Calu3 (cell line): ENCODE results near the gene LYL1. TPM values are rescaled to one million over a fixed set of nuclear protein-coding genes. Genes with fewer than 3 reads are reported as not detected.
"Not testable (repeated sequence)": the region's sequence is repeated elsewhere in the genome, so short reads cannot be mapped to it uniquely, and the experiment has no call there.

ENCODE experiments used
- BruUV-seq: library from RNA; stranded (reverse); fragments of 400-500 nt; replicated peaks from 2 replicates; lab custom pipeline; 2021; lab: Mats Ljungman, UMichigan
- CTCF ChIA-PET: fragments of 300-600 bp; sonication (Branson Sonifier 250); formaldehyde crosslinking; loops from one replicate; lab custom pipeline; 2022; ENCODE audit warnings: antibody characterized with exemption; lab: Charles Lee
- DNase-seq: peaks from one replicate; pipeline ENCODE4 v3.0.0; 2022
- H3K27ac Mint-ChIP-seq: one replicate; pipeline ENCODE4 v1.8.0; 2022; ENCODE audit warnings: mixed read lengths; ENCODE audit not compliant: unreplicated experiment
- H3K27me3 Mint-ChIP-seq: one replicate; pipeline ENCODE4 v1.8.0; 2022; ENCODE audit warnings: mixed read lengths; ENCODE audit not compliant: unreplicated experiment
- H3K36me3 Mint-ChIP-seq: one replicate; pipeline ENCODE4 v1.8.0; 2022; ENCODE audit warnings: mild to moderate bottlenecking, moderate library complexity, mixed read lengths; ENCODE audit not compliant: insufficient read depth, unreplicated experiment
- H3K4me1 Mint-ChIP-seq: one replicate; pipeline ENCODE4 v1.8.0; 2022; ENCODE audit warnings: mild to moderate bottlenecking, low read depth, mixed read lengths; ENCODE audit not compliant: unreplicated experiment
- H3K4me3 Mint-ChIP-seq: one replicate; pipeline ENCODE4 v1.8.0; 2022; ENCODE audit warnings: mild to moderate bottlenecking, low read depth, moderate library complexity, mixed read lengths; ENCODE audit not compliant: unreplicated experiment
- H3K9me3 Mint-ChIP-seq: one replicate; pipeline ENCODE4 v1.8.0; 2022; ENCODE audit warnings: low read depth, mixed read lengths; ENCODE audit not compliant: unreplicated experiment
- intact Hi-C: fragments of 100-400 bp; cut with micrococcal nuclease; formaldehyde crosslinking; loops from one replicate; pipeline ENCODE4 v1.10.0; 2022; ENCODE audit not compliant: unreplicated experiment
- total RNA-seq: library from RNA; stranded (reverse); gene quantifications from 2 replicates; pipeline ENCODE4 v1.2.3, GENCODE V29; 2022
- TF ChIP-seq, protein P1 (sequence below): fragments of 200-600 bp; IDR thresholded peaks from one replicate; pipeline ENCODE4 v1.8.0; 2022; ENCODE audit warnings: antibody characterized with exemption; ENCODE audit not compliant: unreplicated experiment

LYL1 gene
- total RNA-seq, 1 experiment from 2014 or later: not detected

GRCh38 chr19:13150187-13150930 is 47.7 kb upstream of the LYL1 start, which contains the start of the genes IER2 and STX10:
Gene IER2, plus strand, starts transcription at chr19:13150411. Its CDS starts 2,776 bp downstream, at chr19:13153187.
Gene STX10, minus strand, starts transcription at chr19:13150375. Its CDS starts 202 bp downstream, at chr19:13150173.
- intact Hi-C loops: no loop called here
- no peaks in the 10 kb centered on the region for H3K9me3 Mint-ChIP-seq
- peaks cover 17% of the 10 kb centered on the region for H3K4me1 Mint-ChIP-seq
- no TSS peak for BruUV-seq
- DNase-seq: peak; percentile 90
- H3K36me3 Mint-ChIP-seq: peaks cover 85% of the 10 kb centered on the region
- H3K27me3 Mint-ChIP-seq: peaks cover 15% of the 10 kb centered on the region
- CTCF ChIA-PET: interaction anchor here (0.5 to 1.4 kb wide), 7 partner anchors 13 to 532 kb away, joined by 3 to 8 read pairs (median 3); partner anchors contain the start of gene DNASE2
- TF ChIP-seq, protein P1, sequence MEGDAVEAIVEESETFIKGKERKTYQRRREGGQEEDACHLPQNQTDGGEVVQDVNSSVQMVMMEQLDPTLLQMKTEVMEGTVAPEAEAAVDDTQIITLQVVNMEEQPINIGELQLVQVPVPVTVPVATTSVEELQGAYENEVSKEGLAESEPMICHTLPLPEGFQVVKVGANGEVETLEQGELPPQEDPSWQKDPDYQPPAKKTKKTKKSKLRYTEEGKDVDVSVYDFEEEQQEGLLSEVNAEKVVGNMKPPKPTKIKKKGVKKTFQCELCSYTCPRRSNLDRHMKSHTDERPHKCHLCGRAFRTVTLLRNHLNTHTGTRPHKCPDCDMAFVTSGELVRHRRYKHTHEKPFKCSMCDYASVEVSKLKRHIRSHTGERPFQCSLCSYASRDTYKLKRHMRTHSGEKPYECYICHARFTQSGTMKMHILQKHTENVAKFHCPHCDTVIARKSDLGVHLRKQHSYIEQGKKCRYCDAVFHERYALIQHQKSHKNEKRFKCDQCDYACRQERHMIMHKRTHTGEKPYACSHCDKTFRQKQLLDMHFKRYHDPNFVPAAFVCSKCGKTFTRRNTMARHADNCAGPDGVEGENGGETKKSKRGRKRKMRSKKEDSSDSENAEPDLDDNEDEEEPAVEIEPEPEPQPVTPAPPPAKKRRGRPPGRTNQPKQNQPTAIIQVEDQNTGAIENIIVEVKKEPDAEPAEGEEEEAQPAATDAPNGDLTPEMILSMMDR: peak; percentile 36
- peak within 1 kb of the TSS; percentile 94 for H3K4me3 Mint-ChIP-seq
- peak within 1 kb of the TSS; percentile 100 for H3K27ac Mint-ChIP-seq

GRCh38 chr19:13149628-13150186 is 47.0 kb upstream of the LYL1 start:
- Mint-ChIP-seq H3K9me3 (no peaks in the 10 kb centered on the region), H3K36me3 (peaks cover 82% of the 10 kb centered on the region), H3K27ac (peak overlapping the region; percentile 100), H3K4me3 (peak overlapping the region; percentile 94), H3K27me3 (peaks cover 15% of the 10 kb centered on the region), H3K4me1 (peaks cover 17% of the 10 kb centered on the region)
- TF ChIP-seq, protein P1: no peak
- CTCF ChIA-PET: interaction anchor here (0.7 to 1.4 kb wide), 5 partner anchors 14 to 83 kb away, joined by 3 to 8 read pairs (median 4); no protein-coding TSS in a partner anchor
- DNase-seq: no peak
- intact Hi-C loops: no loop called here
- no TSS peak for BruUV-seq

DNA sequence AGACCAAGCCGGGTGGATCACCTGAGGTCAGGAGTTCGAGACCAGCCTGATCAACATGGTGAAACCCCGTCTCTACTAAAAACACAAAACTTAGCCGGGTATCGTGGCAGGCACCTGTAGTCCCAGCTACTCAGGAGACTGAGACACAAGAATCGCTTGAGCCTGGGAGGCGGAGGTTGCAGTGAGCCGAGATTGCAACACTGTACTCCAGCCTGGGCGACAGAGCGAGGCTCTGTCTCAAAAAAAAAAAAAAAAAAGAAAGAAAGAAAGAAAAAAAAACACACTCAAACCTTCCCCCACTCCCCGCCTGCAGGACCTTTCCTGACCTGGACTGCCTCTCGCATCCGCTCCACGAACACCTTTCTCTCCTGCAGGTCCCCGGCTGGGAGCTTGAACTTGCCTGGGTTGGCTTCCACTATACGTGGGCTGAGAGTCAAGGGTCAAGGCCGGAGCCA is 46.5 kb upstream of the LYL1 start:
- peak overlapping the region; percentile 81 for H3K27ac Mint-ChIP-seq
- CTCF ChIA-PET: interaction anchor here (0.9 kb wide), 1 partner anchor 20 kb away, joined by 5 read pairs; no protein-coding TSS in a partner anchor
- peaks cover 17% of the 10 kb centered on the region for H3K4me1 Mint-ChIP-seq
- H3K27me3 Mint-ChIP-seq: peaks cover 15% of the 10 kb centered on the region
- intact Hi-C loops, DNase-seq, H3K9me3 Mint-ChIP-seq, BruUV-seq: not testable (repeated sequence)
- H3K36me3 Mint-ChIP-seq: peaks cover 80% of the 10 kb centered on the region
- H3K4me3 Mint-ChIP-seq: peak overlapping the region; percentile 94

- H3K27me3 Mint-ChIP-seq: no peaks in the 10 kb centered on the region
- H3K27ac Mint-ChIP-seq: peak overlapping the region; percentile 39
- peaks cover 70% of the 10 kb centered on the region for H3K36me3 Mint-ChIP-seq
- TF ChIP-seq, protein P1: no peak
- CTCF ChIA-PET: no interaction called here
- no TSS peak for BruUV-seq
- H3K9me3 Mint-ChIP-seq: no peaks in the 10 kb centered on the region
- H3K4me1 Mint-ChIP-seq: peaks cover 9% of the 10 kb centered on the region
- peak overlapping the region; percentile 36 for H3K4me3 Mint-ChIP-seq
- peak; percentile 69 for DNase-seq
- intact Hi-C loops: no loop called here
Observed at GRCh38 chr19:13146763-13147563, 44.3 kb upstream of the LYL1 start.
